Trophoblast cell (in vitro differentiated cells and primary cell): ENCODE results near the gene REC114.

Experiments used
- DNase-seq, 2 donors: peaks; one replicate each; pipeline ENCODE4 v3.0.0-alpha.2; 2016
- H2AFZ ChIP-seq: 2 replicates; pipeline ENCODE4 v1.6.1; 2013; ENCODE audit warnings: low read length, moderate library complexity, mild to moderate bottlenecking; ENCODE audit not compliant: insufficient read depth, poor library complexity
- H2AK5ac ChIP-seq: 2 replicates; pipeline ENCODE4 v1.6.1; 2013; ENCODE audit warnings: mild to moderate bottlenecking, low read length
- H2BK120ac ChIP-seq: 2 replicates; pipeline ENCODE4 v1.6.1; 2013; ENCODE audit warnings: low read length, mild to moderate bottlenecking, moderate library complexity; ENCODE audit not compliant: insufficient read depth, poor library complexity
- H2BK12ac ChIP-seq: 2 replicates; pipeline ENCODE4 v1.6.1; 2013; ENCODE audit warnings: mild to moderate bottlenecking, low read length, moderate library complexity
- H2BK5ac ChIP-seq: 2 replicates; pipeline ENCODE4 v1.6.1; 2013; ENCODE audit warnings: low read length, low read depth, moderate library complexity, mild to moderate bottlenecking; ENCODE audit not compliant: poor library complexity
- H3K14ac ChIP-seq: 2 replicates; pipeline ENCODE4 v1.6.1; 2013; ENCODE audit warnings: mild to moderate bottlenecking, low read length
- H3K18ac ChIP-seq: 2 replicates; pipeline ENCODE4 v1.6.1; 2013; ENCODE audit warnings: mild to moderate bottlenecking, low read length
- H3K23ac ChIP-seq: 2 replicates; pipeline ENCODE4 v1.6.1; 2013; ENCODE audit warnings: low read length
- H3K27ac ChIP-seq: 2 replicates; pipeline ENCODE4 v1.5.1; 2013; ENCODE audit warnings: low read depth, mild to moderate bottlenecking, inconsistent platforms, low read length, moderate library complexity
- H3K27me3 ChIP-seq: 2 replicates; pipeline ENCODE4 v1.6.1; 2013; ENCODE audit warnings: inconsistent platforms, mild to moderate bottlenecking, low read length, moderate library complexity; ENCODE audit not compliant: insufficient read depth
- H3K36me3 ChIP-seq, 2 experiments: 1 replicate in 1 of 2; 2 replicates in 1 of 2; pipeline ENCODE4 v1.6.1; 2013; ENCODE audit warnings: low read length in 2 of 2, mild to moderate bottlenecking in 2 of 2, moderate library complexity in 1 of 2; ENCODE audit not compliant: insufficient read depth in 2 of 2, control insufficient read depth in 1 of 2
- H3K4ac ChIP-seq: 2 replicates; pipeline ENCODE4 v1.6.1; 2013; ENCODE audit warnings: low read depth, mild to moderate bottlenecking, low read length, moderate library complexity
- H3K4me1 ChIP-seq, 2 experiments: 1 replicate in 1 of 2; 2 replicates in 1 of 2; pipeline ENCODE4 v1.6.1; 2013; ENCODE audit warnings: low read length in 2 of 2, mild to moderate bottlenecking in 2 of 2, moderate library complexity in 1 of 2; ENCODE audit not compliant: insufficient read depth in 2 of 2, control insufficient read depth in 1 of 2
- H3K4me2 ChIP-seq: 2 replicates; pipeline ENCODE4 v1.6.1; 2013; ENCODE audit warnings: inconsistent platforms, mild to moderate bottlenecking, low read length, moderate library complexity
- H3K4me3 ChIP-seq: 2 replicates; pipeline ENCODE4 v1.5.1; 2013; ENCODE audit warnings: mild to moderate bottlenecking, low read depth, low read length, inconsistent platforms
- H3K79me1 ChIP-seq: one replicate; pipeline ENCODE4 v1.6.1; 2013; ENCODE audit warnings: low read length
- H3K79me2 ChIP-seq: 2 replicates; pipeline ENCODE4 v1.6.1; 2013; ENCODE audit warnings: low read length, mild to moderate bottlenecking; ENCODE audit not compliant: control insufficient read depth, insufficient read depth, poor library complexity
- H3K9ac ChIP-seq: 2 replicates; pipeline ENCODE4 v1.6.1; 2013; ENCODE audit warnings: mild to moderate bottlenecking, low read length
- H3K9me3 ChIP-seq: 2 replicates; pipeline ENCODE4 v1.6.1; 2013; ENCODE audit warnings: low read depth, mild to moderate bottlenecking, control low read depth, inconsistent platforms, low read length; ENCODE audit not compliant: insufficient read depth
- H4K12ac ChIP-seq: 2 replicates; pipeline ENCODE4 v1.6.1; 2013; ENCODE audit warnings: low read depth, mild to moderate bottlenecking, low read length, moderate library complexity
- H4K8ac ChIP-seq: 2 replicates; pipeline ENCODE4 v1.6.1; 2013; ENCODE audit warnings: low read depth, mild to moderate bottlenecking, low read length, moderate library complexity
- H4K91ac ChIP-seq: one replicate; pipeline ENCODE4 v1.6.1; 2013; ENCODE audit warnings: low read depth, mild to moderate bottlenecking, low read length, moderate library complexity
- WGBS: extraction: QIAGEN DNeasy Blood & Tissue Kit; methylation state at CpG from one replicate; pipeline ENCODE4 v1.1.7; 2013; ENCODE audit warnings: missing lambda C conversion rate; ENCODE audit not compliant: insufficient read length, insufficient coverage; ENCODE audit errors: extremely low coverage; 5-methylcytosine and 5-hydroxymethylcytosine counted together

Gene REC114

GRCh38 chr15:73457334-73457733, 14.4 kb downstream of the REC114 start:
- Histone ChIP-seq H3K18ac (no peak overlapping the region), H3K4me3 (no peak overlapping the region), H3K4me2 (no peak overlapping the region), H3K36me3 (no peaks in the 10 kb centered on the region), H2BK120ac (no peak overlapping the region), H2AFZ (no peak overlapping the region), H3K27ac (no peak overlapping the region), H3K79me1 (no peaks in the 10 kb centered on the region), H3K79me2 (no peaks in the 10 kb centered on the region), H3K23ac (no peak overlapping the region), H3K4ac (no peak overlapping the region), H3K14ac (no peak overlapping the region), H2BK5ac (no peak overlapping the region), H3K9me3 (no peaks in the 10 kb centered on the region), H3K4me1 (no peaks in the 10 kb centered on the region), H4K91ac (no peak overlapping the region), H2BK12ac (no peak overlapping the region), H4K8ac (no peak overlapping the region), H4K12ac (no peak overlapping the region), H3K9ac (no peak overlapping the region), H3K27me3 (no peaks in the 10 kb centered on the region), H2AK5ac (no peak overlapping the region)
- no CpG with 5 or more reads among the region's 5 CpGs for WGBS
- no peak for DNase-seq

- Histone ChIP-seq H4K12ac (no peak overlapping the region), H3K18ac (no peak overlapping the region), H2BK12ac (no peak overlapping the region), H3K23ac (no peak overlapping the region), H3K79me1 (no peaks in the 10 kb centered on the region), H2BK5ac (no peak overlapping the region), H4K91ac (no peak overlapping the region), H2BK120ac (no peak overlapping the region), H3K27ac (no peak overlapping the region), H3K36me3 (no peaks in the 10 kb centered on the region), H4K8ac (no peak overlapping the region), H2AK5ac (no peak overlapping the region), H3K27me3 (no peaks in the 10 kb centered on the region), H3K4me2 (no peak overlapping the region), H3K9me3 (no peaks in the 10 kb centered on the region), H3K79me2 (no peaks in the 10 kb centered on the region), H3K4me1 (no peaks in the 10 kb centered on the region), H2AFZ (no peak overlapping the region), H3K4me3 (no peak overlapping the region), H3K14ac (no peak overlapping the region), H3K4ac (no peak overlapping the region), H3K9ac (no peak overlapping the region)
- DNase-seq = no peak
Observed at GRCh38 chr15:73460662-73461061, 17.7 kb downstream of the REC114 start.

DNA sequence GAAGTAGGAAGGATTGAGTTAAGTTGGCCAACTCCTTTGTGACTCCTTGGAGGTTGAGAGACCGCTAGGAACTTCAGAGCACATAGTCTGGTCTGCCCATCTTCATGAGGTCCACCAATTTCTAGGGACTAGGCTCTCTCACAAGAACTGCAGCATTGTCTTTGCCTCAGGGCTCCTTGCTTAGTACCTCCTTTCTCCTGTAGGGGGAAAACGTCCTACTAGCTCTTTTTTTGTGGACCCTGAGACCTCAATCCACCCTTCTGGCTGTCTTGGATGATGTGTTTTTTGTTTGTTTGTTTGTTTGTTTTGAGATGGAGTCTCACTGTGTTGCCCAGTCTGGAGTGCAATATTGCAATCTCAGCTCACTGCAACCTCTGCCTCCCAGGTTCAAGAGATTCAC, 21.6 kb downstream of the REC114 start:
- H2BK120ac ChIP-seq = no peak overlapping the region
- H3K4me2 ChIP-seq = no peak overlapping the region
- H3K9ac ChIP-seq = no peak overlapping the region
- H3K27me3 ChIP-seq = no peaks in the 10 kb centered on the region
- H4K12ac ChIP-seq = no peak overlapping the region
- no peak overlapping the region for H3K27ac ChIP-seq
- no peak overlapping the region for H3K4me3 ChIP-seq
- H4K91ac ChIP-seq = no peak overlapping the region
- no peak for DNase-seq
- no peak overlapping the region for H2BK12ac ChIP-seq
- H3K4ac ChIP-seq = no peak overlapping the region
- no peak overlapping the region for H2AFZ ChIP-seq
- no peak overlapping the region for H2BK5ac ChIP-seq
- H3K9me3 ChIP-seq = no peaks in the 10 kb centered on the region
- H3K23ac ChIP-seq = no peak overlapping the region
- no peaks in the 10 kb centered on the region for H3K79me1 ChIP-seq
- H3K36me3 ChIP-seq = no peaks in the 10 kb centered on the region
- no CpG with 5 or more reads among the region's 2 CpGs for WGBS
- no peak overlapping the region for H4K8ac ChIP-seq
- H3K18ac ChIP-seq = no peak overlapping the region
- H3K14ac ChIP-seq = no peak overlapping the region
- H2AK5ac ChIP-seq = no peak overlapping the region
- no peaks in the 10 kb centered on the region for H3K4me1 ChIP-seq
- no peaks in the 10 kb centered on the region for H3K79me2 ChIP-seq

DNA sequence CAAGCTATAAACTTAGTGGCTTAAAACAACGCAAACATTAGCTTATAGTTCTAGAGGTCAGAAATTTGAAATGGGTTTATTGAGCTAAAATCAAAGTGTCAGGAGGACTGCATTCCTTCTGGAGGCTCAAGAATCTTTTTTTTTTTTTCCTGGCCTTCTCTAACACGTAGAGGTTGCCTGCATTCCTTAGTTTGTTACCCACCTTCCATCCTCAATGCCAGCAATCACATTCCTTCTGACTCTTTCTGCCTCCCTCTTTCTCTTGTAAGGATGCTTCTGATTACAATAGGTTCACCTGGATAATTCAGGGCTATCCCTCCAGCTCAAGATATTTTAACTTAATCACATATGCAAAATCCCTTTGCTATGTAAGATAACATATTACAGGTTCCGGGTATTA, 24.8 kb downstream of the REC114 start:
- Histone ChIP-seq H3K27me3 (no peaks in the 10 kb centered on the region), H4K12ac (no peak overlapping the region)

More for the DNA sequence above, 24.8 kb downstream of the REC114 start:
- Histone ChIP-seq H3K4me2 (no peak overlapping the region), H3K36me3 (no peaks in the 10 kb centered on the region), H3K18ac (no peak overlapping the region), H3K4me1 (no peaks in the 10 kb centered on the region), H3K79me2 (no peaks in the 10 kb centered on the region), H3K9ac (no peak overlapping the region), H3K23ac (no peak overlapping the region), H2BK12ac (no peak overlapping the region), H3K27ac (no peak overlapping the region), H2AFZ (no peak overlapping the region), H2BK120ac (no peak overlapping the region), H3K14ac (no peak overlapping the region), H2AK5ac (no peak overlapping the region), H4K91ac (no peak overlapping the region), H2BK5ac (no peak overlapping the region), H3K79me1 (no peaks in the 10 kb centered on the region), H4K8ac (no peak overlapping the region), H3K9me3 (no peaks in the 10 kb centered on the region), H3K4me3 (no peak overlapping the region), H3K4ac (no peak overlapping the region)
- no CpG with 5 or more reads among the region's 3 CpGs for WGBS
- DNase-seq = no peak
